C4-2B (cell line): ENCODE results near the gene PTPRD.

Experiments used
- ZFX ChIP-seq: fragments of 450-650 bp; IDR thresholded peaks from 2 replicates; pipeline ENCODE4 v1.6.1; 2017
- TF ChIP-seq, protein P1 (sequence below): fragments of 450-650 bp; conservative IDR thresholded peaks from 2 replicates; pipeline ENCODE4 v1.5.1; 2017; ENCODE audit warnings: mild to moderate bottlenecking

- TF ChIP-seq, protein P1, sequence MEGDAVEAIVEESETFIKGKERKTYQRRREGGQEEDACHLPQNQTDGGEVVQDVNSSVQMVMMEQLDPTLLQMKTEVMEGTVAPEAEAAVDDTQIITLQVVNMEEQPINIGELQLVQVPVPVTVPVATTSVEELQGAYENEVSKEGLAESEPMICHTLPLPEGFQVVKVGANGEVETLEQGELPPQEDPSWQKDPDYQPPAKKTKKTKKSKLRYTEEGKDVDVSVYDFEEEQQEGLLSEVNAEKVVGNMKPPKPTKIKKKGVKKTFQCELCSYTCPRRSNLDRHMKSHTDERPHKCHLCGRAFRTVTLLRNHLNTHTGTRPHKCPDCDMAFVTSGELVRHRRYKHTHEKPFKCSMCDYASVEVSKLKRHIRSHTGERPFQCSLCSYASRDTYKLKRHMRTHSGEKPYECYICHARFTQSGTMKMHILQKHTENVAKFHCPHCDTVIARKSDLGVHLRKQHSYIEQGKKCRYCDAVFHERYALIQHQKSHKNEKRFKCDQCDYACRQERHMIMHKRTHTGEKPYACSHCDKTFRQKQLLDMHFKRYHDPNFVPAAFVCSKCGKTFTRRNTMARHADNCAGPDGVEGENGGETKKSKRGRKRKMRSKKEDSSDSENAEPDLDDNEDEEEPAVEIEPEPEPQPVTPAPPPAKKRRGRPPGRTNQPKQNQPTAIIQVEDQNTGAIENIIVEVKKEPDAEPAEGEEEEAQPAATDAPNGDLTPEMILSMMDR = no peak
- no peak for TF ChIP-seq ZFX
Observed at GRCh38 chr9:9753266-9753665, 859.5 kb downstream of the PTPRD start.
